ENCODE results near the gene YKT6. TPM values are rescaled to one million over a fixed set of nuclear protein-coding genes. Genes with fewer than 3 reads are reported as not detected.
A peak's percentile ranks its signal among the peaks of the same experiment; 100 is the strongest.
"Not testable (repeated sequence)": the region's sequence is repeated elsewhere in the genome, so short reads cannot be mapped to it uniquely, and the experiment has no call there.

The YKT6 gene
- total RNA-seq, 1 donor from 2014 or later, result 53.3 TPM

- no peak for TF ChIP-seq CTCF (IDR thresholded peaks at IDR 0.05; ENCODE audit: borderline replicate concordance)
- H3K27me3 ChIP-seq (ENCODE audit: low read depth), result peaks cover 39% of the 10 kb centered on the region
- intact Hi-C loops (cut with micrococcal nuclease), result loop anchor here (5.0 kb wide), 1 partner anchor 124 kb away; no protein-coding TSS in a partner anchor
- no peak overlapping the region for H3K27ac ChIP-seq (replicated peaks)
- DNase-seq, result no peak
- H3K4me1 ChIP-seq, result peaks cover 6% of the 10 kb centered on the region
- H3K9me3 ChIP-seq (replicated peaks), result no peaks in the 10 kb centered on the region
- H3K36me3 ChIP-seq, result no peaks in the 10 kb centered on the region
- no peak overlapping the region for H3K4me3 ChIP-seq
These were observed 4.9 kb upstream of the YKT6 start for GRCh38 chr7:44195889-44196288.

- no peak overlapping the region for H3K27ac ChIP-seq (replicated peaks)
- DNase-seq, result no peak
- H3K27me3 ChIP-seq (ENCODE audit: low read depth), result peaks cover 39% of the 10 kb centered on the region
- intact Hi-C loops (cut with micrococcal nuclease), result loop anchor here (5.0 kb wide), 1 partner anchor 124 kb away; no protein-coding TSS in a partner anchor
- H3K4me3 ChIP-seq, result no peak overlapping the region
- H3K9me3 ChIP-seq (replicated peaks), result no peaks in the 10 kb centered on the region
- H3K36me3 ChIP-seq, result no peaks in the 10 kb centered on the region
- H3K4me1 ChIP-seq, result peaks cover 8% of the 10 kb centered on the region
- peak; percentile 77 for TF ChIP-seq CTCF (IDR thresholded peaks at IDR 0.05; ENCODE audit: borderline replicate concordance)
These were observed 4.3 kb upstream of the YKT6 start for GRCh38 chr7:44196450-44196872.

GRCh38 chr7:44197474-44197873 lies 3.3 kb upstream of the YKT6 start:
- Histone ChIP-seq H3K4me1 (peaks cover 18% of the 10 kb centered on the region), H3K27me3 (ENCODE audit: low read depth) (peaks cover 31% of the 10 kb centered on the region), H3K4me3 (no peak overlapping the region), H3K36me3 (no peaks in the 10 kb centered on the region), H3K27ac (replicated peaks) (no peak overlapping the region), H3K9me3 (replicated peaks) (no peaks in the 10 kb centered on the region)
- no peak for TF ChIP-seq CTCF (IDR thresholded peaks at IDR 0.05; ENCODE audit: borderline replicate concordance)
- intact Hi-C loops (cut with micrococcal nuclease), result loop anchor here (5.0 kb wide), 1 partner anchor 125 kb away; no protein-coding TSS in a partner anchor
- DNase-seq, result no peak

- Histone ChIP-seq H3K4me3 (peak overlapping the region; percentile 84), H3K27me3 (ENCODE audit: low read depth) (peaks cover 12% of the 10 kb centered on the region), H3K4me1 (peaks cover 37% of the 10 kb centered on the region)
- H3K27ac ChIP-seq (replicated peaks); DNase-seq; H3K9me3 ChIP-seq (replicated peaks); intact Hi-C loops (cut with micrococcal nuclease); H3K36me3 ChIP-seq: not testable (repeated sequence)
These were observed 615 bp upstream of the YKT6 start for GRCh38 chr7:44200163-44200562.

- no peak for TF ChIP-seq CTCF (IDR thresholded peaks at IDR 0.05; ENCODE audit: borderline replicate concordance)
- Histone ChIP-seq H3K27me3 (ENCODE audit: low read depth) (peaks cover 12% of the 10 kb centered on the region), H3K4me3 (peak overlapping the region; percentile 84), H3K36me3 (peaks cover 25% of the 10 kb centered on the region), H3K4me1 (peaks cover 31% of the 10 kb centered on the region), H3K9me3 (replicated peaks) (no peaks in the 10 kb centered on the region), H3K27ac (replicated peaks) (no peak overlapping the region)
- DNase-seq, result no peak
- intact Hi-C loops (cut with micrococcal nuclease), result no loop called here
These were observed 1.0 kb downstream of the YKT6 start for GRCh38 chr7:44201813-44202212.

GRCh38 chr7:44206008-44206407 lies 5.2 kb downstream of the YKT6 start:
- DNase-seq, result no peak
- TF ChIP-seq CTCF (IDR thresholded peaks at IDR 0.05; ENCODE audit: borderline replicate concordance), result no peak
- Histone ChIP-seq H3K27ac (replicated peaks) (no peak overlapping the region), H3K4me1 (peaks cover 31% of the 10 kb centered on the region), H3K9me3 (replicated peaks) (no peaks in the 10 kb centered on the region), H3K27me3 (ENCODE audit: low read depth) (no peaks in the 10 kb centered on the region), H3K4me3 (no peak overlapping the region), H3K36me3 (peaks cover 67% of the 10 kb centered on the region)
- intact Hi-C loops (cut with micrococcal nuclease), result no loop called here

All from left ventricle myocardium inferior (tissue), 1 donor.